Middle frontal gyrus (tissue), 1 donor: Measurements from ENCODE around the gene BCAP31.
A peak's percentile ranks its signal among the peaks of the same experiment; 100 is the strongest.
"Not testable (repeated sequence)": the region's sequence is repeated elsewhere in the genome, so short reads cannot be mapped to it uniquely, and the experiment has no call there.

Source experiments
- DNase-seq: peaks from one replicate; pipeline ENCODE4 v3.0.0-alpha.2; 2015; ENCODE audit warnings: low spot score; ENCODE audit errors: extremely low spot score

BCAP31 gene

DNA sequence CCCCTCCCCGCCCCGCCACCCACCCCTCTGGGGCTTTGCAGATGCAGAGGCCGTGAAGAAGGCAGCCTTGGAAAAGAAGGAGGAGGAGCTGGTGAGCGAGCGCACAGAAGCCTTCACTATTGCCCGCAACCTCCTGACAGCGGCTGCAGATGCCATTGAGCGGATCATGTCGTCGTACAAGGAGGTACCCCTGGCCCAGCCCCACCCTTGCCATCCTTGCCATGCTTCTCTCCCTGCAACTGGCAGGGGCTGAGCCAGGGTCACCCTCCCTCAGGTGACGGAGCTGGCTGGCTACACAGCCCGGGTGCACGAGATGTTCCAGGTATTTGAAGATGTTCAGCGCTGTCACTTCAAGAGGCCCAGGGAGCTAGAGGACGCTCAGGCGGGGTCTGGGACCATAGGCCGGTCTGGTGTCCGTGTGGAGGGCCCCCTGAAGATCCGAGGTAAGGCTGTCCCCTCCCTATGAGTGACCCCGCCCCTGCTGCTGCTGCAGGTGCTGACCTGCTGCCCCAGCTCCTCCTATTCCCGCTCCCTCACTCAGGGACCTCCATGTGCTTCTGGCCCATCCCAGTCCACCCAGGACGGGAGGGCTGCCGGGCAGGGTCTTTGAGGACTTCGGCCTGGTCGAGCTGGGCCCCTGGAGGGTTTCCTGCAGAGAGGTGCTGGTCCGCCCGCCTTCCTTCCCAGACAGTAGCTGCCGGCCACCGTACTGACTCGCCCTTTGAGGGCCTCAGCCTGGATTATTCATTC lies 12.1 kb upstream of the BCAP31 start:
- no peak for DNase-seq

DNA sequence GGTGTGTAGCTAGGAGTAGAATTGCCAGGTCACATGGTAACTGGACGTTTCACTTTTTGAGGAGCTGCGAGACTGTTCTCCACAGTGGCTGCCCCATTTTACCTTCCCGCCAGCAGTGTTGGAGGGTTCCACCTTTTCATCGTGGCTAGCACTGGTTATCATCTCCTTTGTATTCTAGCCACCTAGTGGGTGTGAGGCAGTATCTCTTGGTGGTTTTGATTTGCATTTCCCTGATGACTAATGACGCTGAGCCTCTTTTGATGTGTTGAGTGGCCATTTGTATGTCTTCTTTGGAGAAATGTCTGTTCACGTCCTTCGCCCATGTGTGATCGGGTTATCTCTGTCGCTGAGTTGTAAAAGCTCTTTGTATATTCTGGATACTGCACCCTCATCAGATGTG lies 11.1 kb upstream of the BCAP31 start:
- DNase-seq, result no peak

DNA sequence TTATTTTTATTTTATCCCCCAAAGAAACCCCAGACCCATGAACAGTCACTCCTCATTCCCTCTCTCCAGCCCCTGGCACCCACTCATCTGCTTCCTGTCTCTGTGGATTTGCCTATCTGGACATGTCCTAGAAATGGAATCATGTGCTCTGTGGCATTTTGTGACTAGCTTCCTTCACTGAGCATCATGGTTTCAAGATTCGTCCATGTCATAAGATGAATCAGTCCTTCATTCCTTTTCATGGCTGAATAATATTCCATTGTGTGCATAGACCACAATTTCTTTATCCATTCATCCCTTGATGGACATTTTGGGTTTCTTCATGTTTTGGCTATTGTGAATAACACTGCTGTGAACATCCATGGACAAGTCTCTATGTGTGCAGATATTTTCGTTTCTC lies 10.7 kb upstream of the BCAP31 start:
- no peak for DNase-seq

DNA sequence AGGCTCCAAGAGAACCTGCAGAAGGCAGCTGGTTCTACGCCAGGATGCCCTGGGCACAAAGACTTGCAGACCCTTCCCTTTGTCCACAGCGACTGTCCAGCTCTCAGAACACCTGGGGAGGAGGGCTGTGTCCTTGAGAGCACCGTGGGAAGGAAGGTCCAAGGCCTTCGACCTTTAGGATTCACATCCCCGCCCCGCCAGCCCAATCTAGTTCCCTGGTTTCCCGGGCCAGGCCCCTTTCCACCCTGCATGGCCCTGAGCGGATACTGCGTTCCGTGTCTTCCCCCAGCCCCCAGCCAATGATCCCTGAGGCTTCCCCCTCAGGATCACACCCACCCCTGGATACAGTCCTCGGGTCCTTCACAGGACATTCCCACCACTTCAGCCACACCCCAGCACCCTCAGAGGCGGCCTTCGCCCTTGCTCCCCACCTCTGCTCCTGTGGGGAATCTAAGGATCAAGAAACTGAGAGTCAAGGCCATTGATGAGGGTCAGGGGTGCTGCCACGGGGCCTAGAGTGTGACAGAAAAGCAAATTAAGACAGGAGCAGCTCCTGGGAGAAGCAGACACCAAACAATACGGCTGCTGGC lies 9.6 kb upstream of the BCAP31 start:
- DNase-seq, result no peak

DNA sequence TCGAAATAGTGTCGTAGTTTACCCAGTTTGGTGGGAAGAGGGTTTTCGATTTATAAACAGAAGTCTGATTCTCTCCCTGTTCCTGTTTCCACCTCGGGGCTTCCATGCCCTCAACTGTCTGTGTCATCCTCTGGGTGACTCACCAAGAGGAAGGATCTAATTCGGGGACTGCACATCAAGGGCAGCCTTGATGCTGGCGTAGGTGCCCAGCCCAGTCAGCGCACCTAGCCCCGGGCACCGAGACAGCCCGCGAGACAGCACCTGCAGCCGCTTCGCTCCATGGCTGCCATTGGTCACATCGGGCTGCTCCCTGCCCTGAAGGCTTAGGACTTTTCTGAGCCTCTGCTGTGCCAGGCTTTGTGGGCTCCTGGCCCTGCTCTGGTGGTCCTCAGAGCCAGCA lies 8.2 kb upstream of the BCAP31 start:
- no peak for DNase-seq

DNA sequence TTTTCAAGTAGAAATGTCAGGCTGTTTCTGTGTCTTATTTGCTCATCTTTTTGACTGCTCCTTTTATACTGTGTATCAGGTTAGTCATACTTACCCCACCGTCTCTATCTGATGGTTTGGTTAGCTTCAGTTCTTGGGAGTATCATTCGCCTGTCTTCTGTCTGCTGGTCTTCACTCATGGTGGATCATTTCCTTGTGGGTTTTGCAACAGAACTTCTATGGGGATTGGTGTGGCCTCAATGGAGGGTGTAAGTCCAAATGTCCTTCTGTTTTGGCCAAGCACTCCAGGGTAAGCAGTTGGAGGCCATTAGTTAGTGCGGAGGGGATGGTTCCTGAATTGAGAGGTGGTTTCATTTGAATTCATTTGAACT lies 7.6 kb upstream of the BCAP31 start:
- DNase-seq, result no peak

DNA sequence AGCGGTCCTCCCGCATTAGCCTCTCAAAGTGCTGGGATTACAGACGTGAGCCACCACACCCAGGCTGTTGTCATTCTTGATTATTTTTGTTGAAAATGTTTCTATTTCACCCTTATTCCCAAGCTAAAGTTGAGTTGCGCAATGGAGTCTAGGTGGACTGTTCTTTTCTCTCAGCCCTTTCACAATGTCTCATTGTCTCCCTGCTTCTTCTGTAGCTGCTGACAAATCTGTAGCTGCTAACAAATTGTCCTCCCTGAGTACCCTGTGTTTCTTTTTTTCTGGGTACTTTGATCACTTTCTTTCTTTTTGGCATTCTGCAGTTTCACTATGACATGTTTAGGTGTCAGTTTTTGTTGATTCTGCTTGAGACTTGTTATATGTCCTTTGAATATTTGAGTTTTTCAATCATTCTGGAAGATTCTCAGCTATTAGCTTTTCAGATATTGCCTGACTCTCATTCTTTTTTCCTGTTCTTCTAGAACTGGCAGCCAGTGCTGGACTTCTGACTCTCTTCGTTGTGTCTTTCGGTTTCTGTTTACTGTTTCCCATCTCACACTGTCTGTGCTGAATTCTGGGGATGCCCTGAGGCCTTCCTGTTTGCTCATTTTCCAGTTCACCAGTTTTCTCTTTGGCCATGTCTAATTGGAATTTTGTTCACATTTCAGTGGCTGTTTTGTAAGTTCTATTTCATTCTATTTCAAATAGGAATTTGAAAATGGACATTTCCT lies 7.1 kb upstream of the BCAP31 start:
- no peak for DNase-seq

DNA sequence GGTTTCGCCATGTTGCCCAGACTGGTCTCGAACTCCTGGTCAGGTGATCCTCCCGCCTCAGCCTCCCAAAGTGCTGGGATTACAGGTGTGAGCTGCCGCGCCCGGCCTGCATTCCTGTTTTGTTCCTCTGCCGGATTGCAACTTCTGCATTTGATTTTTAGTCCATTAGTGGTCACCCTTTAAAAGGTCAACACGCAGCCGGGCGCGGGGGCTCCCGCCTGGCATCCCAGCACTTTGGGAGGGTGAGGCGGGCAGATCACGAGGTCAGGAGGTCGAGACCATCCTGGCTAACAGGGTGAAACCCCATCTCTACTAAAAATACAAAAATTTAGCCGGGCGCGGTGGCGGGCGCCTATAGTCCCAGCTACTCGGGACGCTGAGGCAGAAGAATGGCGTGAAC lies 5.9 kb upstream of the BCAP31 start:
- DNase-seq, result not testable (repeated sequence)

DNA sequence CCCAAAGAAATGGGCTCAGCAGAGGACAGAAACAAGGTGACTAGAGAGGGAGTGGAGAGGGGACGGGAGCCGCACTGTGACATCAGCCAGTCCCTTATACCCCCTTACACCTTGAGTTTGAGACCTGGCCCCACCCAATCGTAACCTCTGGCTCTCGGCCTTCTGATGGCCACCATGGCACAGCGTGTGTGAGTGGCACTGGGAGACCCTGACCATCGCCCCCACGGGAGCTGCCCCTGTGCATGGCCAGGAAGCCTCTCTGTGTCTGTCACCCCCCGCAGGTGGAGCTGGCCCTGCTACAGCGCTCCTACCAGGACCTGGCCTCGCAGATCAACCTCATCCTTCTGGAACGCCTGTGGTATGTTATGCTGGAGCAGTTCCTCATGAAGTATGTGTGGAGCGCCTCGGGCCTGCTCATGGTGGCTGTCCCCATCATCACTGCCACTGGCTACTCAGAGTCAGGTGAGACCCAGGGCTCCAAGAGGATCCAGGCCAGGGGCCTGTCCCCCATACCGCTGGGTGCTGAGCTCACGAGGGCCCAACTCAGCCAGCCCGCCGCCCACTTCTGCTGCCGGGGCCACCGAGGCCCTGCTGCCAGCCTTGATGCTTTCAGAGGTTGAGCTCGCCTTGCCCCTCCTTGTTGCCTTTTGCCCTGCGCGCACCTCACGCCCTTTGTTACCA lies 4.9 kb upstream of the BCAP31 start:
- no peak for DNase-seq

DNA sequence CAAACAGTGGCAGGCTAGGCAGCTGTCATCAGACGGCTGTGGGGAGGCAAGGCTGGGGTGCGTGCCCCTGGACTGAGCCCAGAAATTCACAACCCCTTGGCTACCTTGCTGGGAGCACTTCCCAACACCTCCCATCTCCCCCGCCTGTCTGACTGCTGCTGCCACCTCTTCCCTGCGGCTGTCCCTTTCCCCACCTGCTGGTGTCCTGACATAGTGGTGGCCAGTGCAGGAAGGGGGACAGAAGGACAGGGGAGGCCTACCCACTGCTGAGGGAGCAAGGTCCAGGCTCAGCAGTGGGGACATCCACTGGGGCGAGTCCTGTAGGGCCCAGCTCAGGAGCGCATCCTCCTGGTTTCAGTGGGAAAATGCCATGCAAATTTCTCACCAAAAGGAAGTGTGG lies 3.9 kb upstream of the BCAP31 start:
- no peak for DNase-seq

DNA sequence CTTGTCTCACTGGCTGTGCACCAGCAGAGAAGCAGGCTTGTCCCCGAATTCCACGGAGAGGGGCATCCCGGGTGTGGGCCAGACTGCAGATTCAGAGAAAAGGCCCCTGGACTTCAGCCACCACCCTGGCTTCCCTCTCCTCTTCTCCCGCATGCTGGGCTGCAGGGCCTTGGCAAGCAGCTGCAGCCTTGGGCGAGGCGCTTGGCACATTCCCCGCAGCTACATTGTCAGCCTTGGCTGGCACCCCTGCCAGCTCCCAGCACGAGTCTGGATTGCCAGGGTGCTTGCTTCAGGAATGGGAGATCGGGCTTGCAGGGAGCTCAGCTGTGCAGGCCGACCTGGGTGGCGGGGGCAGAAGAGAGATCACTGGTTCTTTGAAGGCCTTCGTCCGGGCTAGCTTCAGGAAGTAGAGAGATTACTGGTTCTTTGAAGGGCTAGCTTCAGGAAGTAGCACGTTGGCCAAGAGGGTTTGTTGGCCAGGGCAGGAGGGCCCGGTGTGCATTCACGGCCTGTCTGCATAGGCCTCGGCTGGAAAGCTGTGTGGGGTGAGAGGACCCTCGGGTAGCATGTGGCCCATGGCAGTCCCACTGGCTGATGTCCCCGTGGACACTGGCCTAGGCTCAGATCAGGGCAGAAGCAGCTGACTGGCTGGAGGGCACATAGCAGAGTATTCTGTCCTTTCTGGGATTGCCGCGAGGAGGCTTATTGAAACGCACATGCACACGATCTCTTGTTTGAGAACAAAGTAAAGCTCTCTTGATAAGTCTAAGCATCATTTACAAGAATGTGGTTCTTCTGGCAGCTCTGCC lies 3.1 kb upstream of the BCAP31 start:
- DNase-seq, result peak; percentile 68

DNA sequence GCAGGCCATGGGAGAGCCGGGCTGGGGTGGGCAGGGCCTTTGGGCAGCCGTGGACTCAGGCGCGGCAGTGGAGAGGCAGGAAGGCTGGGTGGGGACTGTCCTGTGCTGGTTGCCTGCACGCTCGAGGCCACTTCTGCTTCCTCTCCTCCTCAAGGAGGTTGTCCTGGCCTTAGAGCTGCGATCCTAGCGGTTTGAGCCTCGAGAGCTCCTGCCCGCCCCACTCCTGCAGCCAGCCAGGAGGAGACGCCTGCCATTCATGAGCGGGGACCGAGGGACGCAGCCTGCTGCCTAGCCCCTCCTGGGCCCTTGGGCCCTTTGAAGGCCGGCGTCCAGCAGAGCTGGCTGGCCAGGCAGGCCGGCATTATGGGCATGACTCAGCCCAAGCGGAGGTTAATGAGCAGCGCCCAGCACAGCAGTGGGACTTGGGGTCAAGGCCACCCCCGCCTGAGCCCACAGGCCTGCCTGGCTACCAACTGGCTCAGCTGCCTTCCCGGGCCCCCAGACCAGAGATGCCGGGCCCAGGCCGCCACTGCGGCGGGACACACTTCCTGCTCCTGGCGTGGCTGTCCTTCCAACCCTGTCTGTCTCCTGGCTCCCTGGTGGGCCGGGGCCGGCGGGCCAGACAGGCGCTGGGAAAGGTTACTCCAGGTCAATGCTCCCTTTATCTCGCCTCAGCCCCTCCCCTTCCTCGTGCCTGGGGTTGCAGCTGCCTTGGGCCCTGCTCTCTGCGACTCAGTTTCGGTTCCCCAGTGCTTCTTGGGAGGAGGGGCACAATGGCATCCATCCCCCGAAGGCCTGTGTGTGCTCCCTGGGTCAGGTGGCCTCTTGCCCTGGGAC lies 2.3 kb upstream of the BCAP31 start:
- DNase-seq, result no peak

DNA sequence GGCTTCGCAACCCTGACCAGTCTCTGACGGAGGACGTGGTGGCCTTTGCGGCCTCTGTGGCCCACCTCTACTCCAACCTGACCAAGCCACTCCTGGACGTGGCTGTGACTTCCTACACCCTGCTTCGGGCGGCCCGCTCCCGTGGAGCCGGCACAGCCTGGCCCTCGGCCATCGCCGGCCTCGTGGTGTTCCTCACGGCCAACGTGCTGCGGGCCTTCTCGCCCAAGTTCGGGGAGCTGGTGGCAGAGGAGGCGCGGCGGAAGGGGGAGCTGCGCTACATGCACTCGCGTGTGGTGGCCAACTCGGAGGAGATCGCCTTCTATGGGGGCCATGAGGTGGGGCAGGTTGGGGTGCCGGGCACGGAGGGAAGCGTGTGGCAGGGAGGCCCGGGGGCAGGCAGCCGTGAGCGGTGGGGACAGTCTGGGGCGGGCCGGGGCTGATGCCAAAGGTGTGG lies 1.7 kb upstream of the BCAP31 start:
- DNase-seq, result no peak

DNA sequence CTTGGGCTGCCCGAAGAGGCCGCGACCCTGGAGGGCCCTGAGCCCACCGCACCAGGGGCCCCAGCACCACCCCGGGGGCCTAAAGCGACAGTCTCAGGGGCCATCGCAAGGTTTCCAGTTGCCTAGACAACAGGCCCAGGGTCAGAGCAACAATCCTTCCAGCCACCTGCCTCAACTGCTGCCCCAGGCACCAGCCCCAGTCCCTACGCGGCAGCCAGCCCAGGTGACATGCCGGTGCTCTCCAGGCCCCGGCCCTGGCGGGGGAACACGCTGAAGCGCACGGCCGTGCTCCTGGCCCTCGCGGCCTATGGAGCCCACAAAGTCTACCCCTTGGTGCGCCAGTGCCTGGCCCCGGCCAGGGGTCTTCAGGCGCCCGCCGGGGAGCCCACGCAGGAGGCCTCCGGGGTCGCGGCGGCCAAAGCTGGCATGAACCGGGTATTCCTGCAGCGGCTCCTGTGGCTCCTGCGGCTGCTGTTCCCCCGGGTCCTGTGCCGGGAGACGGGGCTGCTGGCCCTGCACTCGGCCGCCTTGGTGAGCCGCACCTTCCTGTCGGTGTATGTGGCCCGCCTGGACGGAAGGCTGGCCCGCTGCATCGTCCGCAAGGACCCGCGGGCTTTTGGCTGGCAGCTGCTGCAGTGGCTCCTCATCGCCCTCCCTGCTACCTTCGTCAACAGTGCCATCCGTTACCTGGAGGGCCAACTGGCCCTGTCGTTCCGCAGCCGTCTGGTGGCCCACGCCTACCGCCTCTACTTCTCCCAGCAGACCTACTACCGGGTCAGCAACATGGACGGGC lies 1.0 kb upstream of the BCAP31 start:
- DNase-seq, result no peak

DNA sequence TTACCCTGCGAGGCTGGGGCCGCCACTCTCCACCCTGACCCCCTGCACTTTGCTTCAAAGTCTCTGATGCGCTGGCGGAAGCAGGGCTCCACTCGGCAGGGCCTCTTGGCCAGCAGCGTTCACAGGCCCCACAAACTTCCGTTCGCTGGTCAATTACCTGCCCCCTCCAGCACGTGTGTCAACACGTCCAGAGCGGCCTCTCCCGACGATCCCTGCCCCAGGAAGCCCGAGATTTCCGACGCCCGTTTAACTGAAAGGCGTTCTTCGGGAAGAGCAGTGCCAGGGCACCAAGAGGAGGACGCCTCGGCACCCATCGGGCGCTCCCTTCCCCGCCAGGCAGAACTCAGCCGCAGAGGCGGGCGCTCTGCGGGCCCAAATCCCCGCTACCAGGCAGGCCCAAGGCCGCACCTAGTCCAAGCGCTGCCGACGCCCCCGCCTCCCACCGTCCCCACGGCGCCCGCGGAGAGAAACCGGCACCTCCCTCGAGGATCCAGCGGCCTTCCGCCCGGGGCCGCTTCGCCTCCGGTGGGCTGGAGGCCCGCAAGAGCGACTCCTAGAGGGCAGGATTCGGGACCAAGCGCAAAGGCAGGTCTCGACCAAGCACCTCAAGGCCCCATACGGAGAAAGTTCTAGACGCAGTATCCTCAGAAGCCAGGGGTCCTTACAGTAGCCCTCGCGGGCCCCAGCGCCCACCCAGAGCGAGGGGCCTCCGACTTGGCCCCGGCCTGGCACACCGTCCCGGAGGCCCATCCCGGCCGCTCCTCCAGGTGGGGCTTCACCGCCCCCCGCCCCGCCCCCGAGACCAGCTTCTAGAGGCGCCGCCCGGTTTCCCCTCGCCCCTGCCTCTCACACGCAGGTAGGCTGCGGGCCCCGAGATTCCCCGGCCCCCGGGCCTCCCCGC lies 586 bp downstream of the BCAP31 start:
- DNase-seq, result no peak

DNA sequence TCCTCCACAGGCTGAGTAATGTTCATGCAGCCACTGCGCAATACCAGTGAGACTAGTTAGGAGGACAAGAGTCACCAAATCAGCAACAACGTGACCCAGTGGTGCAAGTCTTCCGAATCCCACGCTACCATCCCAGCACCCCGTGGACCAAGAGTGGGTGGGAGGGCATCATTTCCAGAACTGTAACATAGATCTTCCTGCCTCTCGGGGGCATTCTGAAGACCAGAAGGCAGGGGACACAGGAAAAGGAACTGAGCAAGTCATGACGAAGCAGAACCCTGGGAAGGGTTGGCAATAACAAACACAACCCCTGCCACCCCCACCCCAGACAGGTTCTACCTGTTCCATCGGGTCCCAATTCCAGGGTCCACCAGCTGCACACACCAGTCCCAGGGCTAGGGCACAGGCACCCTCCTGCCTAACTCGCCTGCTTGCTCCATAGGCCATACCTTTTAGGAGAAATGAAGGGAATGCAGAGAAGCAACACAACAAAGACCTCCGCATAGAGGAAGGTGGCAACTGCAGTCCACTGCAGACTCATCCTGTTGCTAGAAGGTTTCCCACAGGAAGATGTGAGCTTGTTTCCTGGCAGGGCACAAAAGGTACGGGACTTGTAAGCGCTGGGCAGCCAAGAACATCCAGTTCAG lies 1.4 kb downstream of the BCAP31 start:
- DNase-seq, result no peak

DNA sequence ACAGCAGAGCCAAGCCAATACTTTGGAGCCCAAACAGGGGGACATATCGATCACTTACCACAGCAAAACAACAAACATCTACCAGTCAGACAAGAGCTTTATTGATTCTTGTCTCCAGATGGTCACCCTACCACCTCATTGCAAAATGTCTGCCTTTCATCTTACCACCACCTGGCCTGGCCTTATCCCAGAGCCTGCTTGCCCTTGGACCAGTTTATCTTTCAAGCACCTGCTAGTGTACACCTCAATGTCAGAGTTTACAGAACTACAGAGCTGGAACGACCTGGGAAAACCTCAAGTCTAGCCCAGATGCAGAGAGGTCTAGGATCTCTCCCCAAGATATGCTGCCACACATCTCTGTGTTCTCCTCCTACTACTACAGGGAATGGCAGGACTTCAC lies 4.5 kb downstream of the BCAP31 start:
- DNase-seq, result no peak

DNA sequence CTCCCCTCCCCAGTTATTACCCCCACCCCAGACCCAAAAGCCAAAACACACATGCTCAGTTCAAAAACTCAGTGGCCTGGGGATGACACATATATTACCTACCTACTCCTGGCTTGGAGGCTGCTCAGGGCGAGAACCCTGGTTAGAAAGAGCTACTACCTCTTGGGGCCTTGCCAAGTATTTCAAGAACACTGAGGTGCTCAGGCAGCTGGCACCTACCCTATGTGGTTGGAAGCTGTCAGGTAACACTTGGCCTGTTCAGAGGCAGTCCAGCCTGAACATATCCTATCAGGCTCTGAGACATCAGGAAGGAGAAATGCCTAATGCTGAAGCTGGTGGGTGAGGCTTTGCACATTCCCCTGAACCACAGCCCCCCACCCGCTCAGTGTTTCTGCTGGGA lies 4.9 kb downstream of the BCAP31 start:
- no peak for DNase-seq
